Stomach (tissue), 9 donors: ENCODE results near the gene DGLUCY. TPM values are rescaled to one million over a fixed set of nuclear protein-coding genes. Genes with fewer than 3 reads are reported as not detected.
A peak's percentile ranks its signal among the peaks of the same experiment; 100 is the strongest.

Source experiments
- DNase-seq, 2 donors: peaks; one replicate each; pipeline versions ENCODE4 v3.0.0 to v3.0.0-alpha.2; 2013 to 2019
- H3K27ac ChIP-seq, 5 donors: fragments of 200-600 bp in 4 of 5; sonication (generic) in 4 of 5; one replicate each; pipeline ENCODE4 v1.5.1; 2013 to 2019; ENCODE audit warnings: mild to moderate bottlenecking in 1 of 5, moderate library complexity in 1 of 5
- H3K27me3 ChIP-seq, 3 donors: fragments of 200-600 bp; sonication (generic); one replicate each; pipeline ENCODE4 v1.5.1; 2017 to 2019; ENCODE audit warnings: mixed run types in 1 of 3
- H3K36me3 ChIP-seq, 4 donors: fragments of 200-600 bp; sonication (generic); 1 replicate in 3 of 4; 2 replicates in 1 of 4; pipeline ENCODE4 v1.5.1; 2016 to 2019
- H3K4me1 ChIP-seq, 4 donors: fragments of 200-600 bp; sonication (generic); one replicate each; pipeline ENCODE4 v1.5.1; 2016 to 2019
- H3K4me3 ChIP-seq, 4 donors: fragments of 200-600 bp; sonication (generic) in 3 of 4; one replicate each; pipeline ENCODE4 v1.5.1; 2016 to 2019; ENCODE audit warnings: mild to moderate bottlenecking in 1 of 4
- H3K9me3 ChIP-seq, 4 donors: fragments of 200-600 bp; sonication (generic); one replicate each; pipeline ENCODE4 v1.5.1; 2016 to 2019
- EP300 ChIP-seq: sonication (generic); formaldehyde crosslinking; IDR thresholded peaks from one replicate; pipeline ENCODE4 v1.6.1; 2017; ENCODE audit warnings: antibody characterized with exemption
- POLR2A ChIP-seq, 4 donors: fragments of 450-650 bp; IDR thresholded peaks; one replicate each; pipeline ENCODE4 v1.6.1; 2016; ENCODE audit warnings: antibody characterized with exemption in 4 of 4, control low read depth in 2 of 4, mild to moderate bottlenecking in 1 of 4, moderate library complexity in 1 of 4
- POLR2AphosphoS5 ChIP-seq, 3 donors: sonication (generic); formaldehyde crosslinking; IDR thresholded peaks; one replicate each; pipeline ENCODE4 v1.6.1; 2016; ENCODE audit warnings: antibody characterized with exemption in 3 of 3
- WGBS, 5 donors: extraction: QIAGEN DNeasy Blood & Tissue Kit in 3 of 5; methylation state at CpG; one replicate each; pipeline versions ENCODE4 v1.1.5 to v1.1.7; 2013 to 2018; 5-methylcytosine and 5-hydroxymethylcytosine counted together
- intact Hi-C: fragments of 100-400 bp; cut with DNase I; formaldehyde crosslinking; loops from one replicate; pipeline ENCODE4 v1.15.1; 2023; ENCODE audit warnings: low total_unique reads
- polyA plus RNA-seq, 3 donors: library from polyadenylated mRNA; stranded (reverse); fragments of 200-250 nt; gene quantifications; one replicate each; pipeline ENCODE4 v1.2.3, GENCODE V29; 2013
- total RNA-seq, 5 donors: library from RNA; depleted of rRNA; stranded (reverse); fragments of >200 nt; gene quantifications; one replicate each; pipeline versions ENCODE4 v1.1.0 to v1.2.3, GENCODE V29; 2014 to 2016
- TF ChIP-seq, protein P1 (sequence below), 7 experiments: fragments of 450-650 bp in 4 of 7; fragments of 200-600 bp in 3 of 7; sonication (generic) in 3 of 7; IDR thresholded peaks; one replicate each; pipeline ENCODE4 v1.5.1; 2016 to 2019; ENCODE audit warnings: antibody characterized with exemption in 7 of 7, control low read depth in 2 of 7, mild to moderate bottlenecking in 1 of 7
- donor health status: healthy with polysubstance abuse.
- donor health status: Bipolar disorder and iron deficiency.
- donor health status: healthy.

DGLUCY gene
- total and polyA plus RNA-seq, 8 donors: 24.1 to 122 (median 67.1) TPM

DNA sequence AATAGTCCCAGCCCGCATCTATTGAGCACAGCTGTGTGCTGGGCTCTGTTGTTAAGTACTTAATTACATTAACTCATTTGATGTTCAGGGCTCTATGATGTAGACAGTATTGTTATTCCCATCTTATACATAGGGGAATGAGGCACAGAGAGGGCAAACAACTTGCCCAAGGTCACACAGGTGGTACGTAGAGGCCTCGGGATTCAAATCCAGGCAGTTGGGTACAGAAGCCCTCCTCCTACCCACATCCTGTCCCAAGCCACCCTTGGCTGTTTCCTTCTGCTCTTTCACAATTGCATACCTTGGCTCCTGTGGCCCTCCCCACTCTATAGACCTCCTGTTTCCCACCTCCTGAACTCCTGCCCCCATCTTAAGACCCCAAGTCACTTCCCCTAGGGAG, 140.6 kb downstream of the DGLUCY start:
- TF ChIP-seq POLR2AphosphoS5 (IDR thresholded peaks at IDR 0.05) (no peak), EP300 (no peak), POLR2A (IDR thresholded peaks at IDR 0.05) (no peak)
- TF ChIP-seq, protein P1, sequence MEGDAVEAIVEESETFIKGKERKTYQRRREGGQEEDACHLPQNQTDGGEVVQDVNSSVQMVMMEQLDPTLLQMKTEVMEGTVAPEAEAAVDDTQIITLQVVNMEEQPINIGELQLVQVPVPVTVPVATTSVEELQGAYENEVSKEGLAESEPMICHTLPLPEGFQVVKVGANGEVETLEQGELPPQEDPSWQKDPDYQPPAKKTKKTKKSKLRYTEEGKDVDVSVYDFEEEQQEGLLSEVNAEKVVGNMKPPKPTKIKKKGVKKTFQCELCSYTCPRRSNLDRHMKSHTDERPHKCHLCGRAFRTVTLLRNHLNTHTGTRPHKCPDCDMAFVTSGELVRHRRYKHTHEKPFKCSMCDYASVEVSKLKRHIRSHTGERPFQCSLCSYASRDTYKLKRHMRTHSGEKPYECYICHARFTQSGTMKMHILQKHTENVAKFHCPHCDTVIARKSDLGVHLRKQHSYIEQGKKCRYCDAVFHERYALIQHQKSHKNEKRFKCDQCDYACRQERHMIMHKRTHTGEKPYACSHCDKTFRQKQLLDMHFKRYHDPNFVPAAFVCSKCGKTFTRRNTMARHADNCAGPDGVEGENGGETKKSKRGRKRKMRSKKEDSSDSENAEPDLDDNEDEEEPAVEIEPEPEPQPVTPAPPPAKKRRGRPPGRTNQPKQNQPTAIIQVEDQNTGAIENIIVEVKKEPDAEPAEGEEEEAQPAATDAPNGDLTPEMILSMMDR (IDR thresholded peaks at IDR 0.05): no peak
- Histone ChIP-seq H3K4me1 (peaks cover 14 to 62% (median 44%) of the 10 kb centered on the region in 4 donors), H3K9me3 (no peaks in the 10 kb centered on the region), H3K4me3 (no peak overlapping the region), H3K36me3 (no peaks in the 10 kb centered on the region), H3K27me3 (peaks cover 0 to 5% (median 0%) of the 10 kb centered on the region in 3 donors), H3K27ac (peak overlapping the region in 4 of 5 donors; percentile 73 to 81 (median 80))
- intact Hi-C loops: no loop called here
- DNase-seq: peak in 1 of 2 donors; percentile 29
- WGBS, 5 donors: 58 to 78% (median 75%) methylated on average over 3 of the region's 3 CpGs

DNA sequence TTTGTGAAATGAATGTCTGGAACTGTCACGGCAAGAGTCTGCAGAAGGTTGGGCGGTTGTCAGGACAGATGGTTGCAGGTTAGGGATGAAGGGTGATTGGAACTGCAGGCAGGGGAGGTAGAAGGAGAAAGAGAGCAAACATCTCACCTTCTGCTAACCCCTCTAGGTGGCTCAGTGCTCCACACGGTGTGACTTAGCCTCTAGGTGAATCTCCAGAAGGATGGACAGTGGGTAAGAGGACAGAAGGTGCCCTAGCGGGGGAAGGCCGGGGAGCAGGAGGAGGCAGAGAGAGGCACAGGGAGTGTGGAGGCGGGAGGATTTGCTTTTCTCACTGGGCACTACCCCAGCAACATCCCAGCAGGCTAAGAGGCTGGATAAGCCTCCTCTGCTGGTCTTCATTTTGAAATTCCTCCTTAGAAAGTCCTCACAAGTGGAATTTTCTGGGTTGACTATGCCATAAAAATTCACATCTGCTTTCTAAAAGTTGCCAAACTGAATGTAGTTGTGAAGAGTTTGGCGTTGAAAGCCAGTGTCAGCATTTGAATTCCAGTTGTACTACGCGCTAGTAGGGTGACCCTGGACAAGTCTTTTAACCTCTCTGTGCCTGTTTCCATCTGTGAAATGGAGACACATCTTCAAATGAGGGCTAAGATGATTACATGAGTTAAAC, 141.3 kb downstream of the DGLUCY start:
- no peak overlapping the region for H3K4me3 ChIP-seq
- no peaks in the 10 kb centered on the region for H3K9me3 ChIP-seq
- TF ChIP-seq EP300: no peak
- no peak for TF ChIP-seq POLR2A (IDR thresholded peaks at IDR 0.05)
- TF ChIP-seq, protein P1 (IDR thresholded peaks at IDR 0.05): no peak
- no peak for TF ChIP-seq POLR2AphosphoS5 (IDR thresholded peaks at IDR 0.05)
- H3K4me1 ChIP-seq: peaks cover 14 to 58% (median 41%) of the 10 kb centered on the region in 4 donors
- no peaks in the 10 kb centered on the region for H3K36me3 ChIP-seq
- peaks cover 0 to 5% (median 0%) of the 10 kb centered on the region in 3 donors for H3K27me3 ChIP-seq
- 70 to 80% (median 72%) methylated on average over 9 of the region's 9 CpGs for WGBS, 5 donors
- peak overlapping the region in 3 of 5 donors; percentile 79 to 81 (median 80) for H3K27ac ChIP-seq
- DNase-seq: no peak
- intact Hi-C loops: no loop called here

DNA sequence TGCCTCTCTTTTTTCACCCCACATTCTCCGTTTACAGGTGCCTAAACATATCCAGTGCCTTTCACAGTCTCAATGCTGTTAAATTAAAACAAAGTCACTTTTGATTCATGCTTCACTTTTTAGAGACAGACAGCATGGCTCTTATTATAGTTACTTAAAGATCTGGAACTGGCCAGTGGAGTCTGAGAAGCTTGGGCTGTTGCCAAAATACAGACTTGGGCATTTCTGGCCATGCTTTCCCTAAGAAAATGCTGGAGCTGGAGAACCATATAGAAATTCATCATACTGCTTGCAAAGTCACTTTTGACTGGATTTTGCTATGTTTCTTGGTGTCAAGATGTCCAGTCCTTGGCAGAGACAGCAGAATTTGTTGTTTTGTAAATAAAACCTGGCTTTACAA, 142.8 kb downstream of the DGLUCY start:
- H3K4me3 ChIP-seq: no peak overlapping the region
- intact Hi-C loops: no loop called here
- peaks cover 14 to 46% (median 34%) of the 10 kb centered on the region in 4 donors for H3K4me1 ChIP-seq
- no peak for TF ChIP-seq EP300
- no peak for TF ChIP-seq POLR2AphosphoS5 (IDR thresholded peaks at IDR 0.05)
- TF ChIP-seq POLR2A (IDR thresholded peaks at IDR 0.05): no peak
- TF ChIP-seq, protein P1 (IDR thresholded peaks at IDR 0.05): no peak
- peaks cover 0 to 5% (median 0%) of the 10 kb centered on the region in 3 donors for H3K27me3 ChIP-seq
- H3K36me3 ChIP-seq: no peaks in the 10 kb centered on the region
- peak overlapping the region in 4 of 5 donors; percentile 55 to 80 (median 70) for H3K27ac ChIP-seq
- H3K9me3 ChIP-seq: no peaks in the 10 kb centered on the region
- 39 to 60% (median 59%) methylated on average over 1 of the region's 1 CpG for WGBS, 5 donors
- peak in 1 of 2 donors; percentile 70 for DNase-seq

DNA sequence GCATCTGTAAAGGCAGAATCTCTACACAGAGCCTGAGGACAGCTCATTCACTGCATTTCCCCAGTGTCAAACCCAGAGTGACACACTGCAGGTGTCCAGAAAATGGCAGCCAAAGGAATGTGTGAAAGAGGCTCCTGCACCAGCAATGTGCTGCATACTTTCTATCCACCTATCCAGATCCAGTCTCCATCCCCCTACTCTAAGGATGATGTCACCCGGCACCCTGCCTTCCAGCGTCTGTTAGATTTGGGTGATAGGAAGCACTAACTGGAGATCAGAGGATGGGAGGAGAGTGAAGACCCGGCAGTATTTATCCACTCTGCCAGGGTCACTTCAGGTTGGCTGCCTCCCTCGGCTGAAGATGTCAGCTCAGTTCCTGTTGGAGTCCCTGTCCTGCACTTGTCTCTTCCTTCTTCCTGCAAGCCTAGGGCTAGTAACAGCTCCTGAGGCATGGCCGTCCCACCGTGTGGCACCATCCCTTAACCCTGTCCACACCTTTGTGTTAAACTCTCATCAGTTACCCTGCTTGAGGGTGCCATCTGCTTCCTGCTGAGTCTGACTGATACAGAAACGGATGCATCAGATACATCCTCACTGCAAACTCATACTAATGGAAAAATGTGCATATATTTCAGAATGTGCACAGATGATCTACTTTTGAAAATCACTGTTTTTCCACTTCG, 143.6 kb downstream of the DGLUCY start:
- Histone ChIP-seq H3K27ac (peak overlapping the region; percentile 31 to 80 (median 62)), H3K9me3 (no peaks in the 10 kb centered on the region), H3K36me3 (no peaks in the 10 kb centered on the region), H3K4me1 (peaks cover 14 to 46% (median 34%) of the 10 kb centered on the region in 4 donors), H3K27me3 (peaks cover 0 to 5% (median 0%) of the 10 kb centered on the region in 3 donors), H3K4me3 (no peak overlapping the region)
- peak in 1 of 2 donors; percentile 48 for DNase-seq
- 33 to 59% (median 41%) methylated on average over 7 to 8 of the region's 8 CpGs for WGBS, 5 donors
- TF ChIP-seq POLR2AphosphoS5 (IDR thresholded peaks at IDR 0.05): peak in 1 of 3 donors; percentile 22
- TF ChIP-seq POLR2A (IDR thresholded peaks at IDR 0.05): no peak
- TF ChIP-seq EP300: no peak
- TF ChIP-seq, protein P1 (IDR thresholded peaks at IDR 0.05): no peak
- intact Hi-C loops: no loop called here
